GM21529 (cell line): ENCODE measurements around the gene MUC5B.

Experiments
- ATAC-seq: cut with Tn5 transposase; IDR thresholded peaks from one replicate; pipeline ENCODE4 v1.9.1; 2021; ENCODE audit not compliant: unreplicated experiment

The MUC5B gene

GRCh38 chr11:1297011-1297575, 74.2 kb downstream of the MUC5B start:
- no peak for ATAC-seq

- no peak for ATAC-seq
Observed at GRCh38 chr11:1297576-1298473, 75.0 kb downstream of the MUC5B start.

DNA sequence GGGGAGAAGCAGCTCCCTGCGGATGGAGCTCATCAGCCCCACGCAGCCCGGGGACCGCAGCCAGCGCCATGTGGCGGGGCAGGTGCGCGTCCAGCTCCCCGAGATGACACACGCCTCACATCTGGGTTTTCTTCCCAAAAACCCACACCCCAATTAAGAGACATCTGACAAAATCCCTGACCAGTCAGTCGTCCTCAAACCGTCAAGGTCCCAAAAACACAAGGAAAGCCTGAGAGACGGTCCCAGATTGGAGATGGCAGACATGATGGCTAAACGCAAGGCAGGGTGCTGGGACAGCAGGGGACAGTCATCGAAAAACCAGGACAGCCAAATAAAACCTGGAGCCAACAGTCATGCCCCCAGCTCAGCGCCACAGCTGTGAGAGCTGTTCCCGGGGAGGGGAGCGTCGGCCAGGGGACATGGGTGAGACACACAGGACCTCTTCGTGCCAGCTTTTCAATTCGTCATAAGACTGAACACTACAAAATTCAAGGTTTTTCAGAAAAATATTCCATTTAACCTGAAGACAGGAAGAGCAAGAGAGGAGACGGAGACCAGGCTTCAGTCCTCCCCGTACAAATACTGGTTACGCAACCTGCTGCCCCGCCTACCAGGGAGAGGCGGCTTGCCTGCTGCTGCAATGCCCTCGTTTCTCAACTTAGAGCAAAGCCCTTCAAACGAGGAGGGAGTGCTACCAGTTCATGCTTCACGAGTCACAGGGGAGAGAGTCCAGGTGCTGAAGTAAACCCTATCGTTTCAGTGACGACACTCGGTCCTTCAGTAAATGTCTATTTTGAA, 76.0 kb downstream of the MUC5B start:
- no peak for ATAC-seq

- no peak for ATAC-seq
Observed at GRCh38 chr11:1299621-1300020, 76.8 kb downstream of the MUC5B start.

GRCh38 chr11:1300121-1300520, 77.3 kb downstream of the MUC5B start:
- no peak for ATAC-seq

GRCh38 chr11:1300569-1301187, 77.8 kb downstream of the MUC5B start:
- no peak for ATAC-seq

GRCh38 chr11:1301220-1302000, 78.5 kb downstream of the MUC5B start:
- no peak for ATAC-seq

GRCh38 chr11:1302041-1302460, 79.2 kb downstream of the MUC5B start:
- ATAC-seq, result no peak

DNA sequence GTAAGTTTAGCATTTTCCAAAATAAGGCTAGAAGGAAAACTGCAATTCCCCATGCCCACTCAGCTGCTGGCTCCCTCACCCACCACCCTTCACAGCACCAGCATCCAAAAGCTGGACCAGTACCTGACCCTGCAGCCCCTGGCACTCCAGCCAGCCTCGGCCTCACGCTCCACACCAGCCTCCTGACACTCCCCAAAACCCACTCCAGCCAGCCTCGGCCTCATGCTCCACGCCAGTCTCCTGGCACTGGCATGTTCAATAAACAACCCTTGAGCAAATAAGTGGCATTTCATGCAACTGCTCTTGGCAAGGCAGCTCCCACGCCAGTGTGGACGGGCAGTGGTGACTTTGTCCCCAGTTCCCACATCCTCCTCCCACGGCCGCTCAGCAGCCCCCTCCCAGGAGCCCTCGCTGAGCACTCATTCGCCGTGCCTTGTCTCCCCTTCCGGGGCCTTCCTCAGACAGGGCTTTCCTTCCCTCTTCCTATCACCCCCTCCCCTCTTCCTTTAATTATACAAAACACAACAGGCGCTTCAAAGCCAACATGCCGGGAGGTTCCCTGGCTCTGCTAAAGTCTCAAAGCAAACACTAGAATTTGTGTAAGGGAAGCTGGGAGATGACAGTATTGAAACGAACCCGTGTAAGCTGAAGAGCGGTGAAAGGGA, 79.7 kb downstream of the MUC5B start:
- ATAC-seq, result no peak

- ATAC-seq, result no peak
Observed at GRCh38 chr11:1303126-1303821, 80.4 kb downstream of the MUC5B start.

- no peak for ATAC-seq
Observed at GRCh38 chr11:1303973-1304372, 81.1 kb downstream of the MUC5B start.

DNA sequence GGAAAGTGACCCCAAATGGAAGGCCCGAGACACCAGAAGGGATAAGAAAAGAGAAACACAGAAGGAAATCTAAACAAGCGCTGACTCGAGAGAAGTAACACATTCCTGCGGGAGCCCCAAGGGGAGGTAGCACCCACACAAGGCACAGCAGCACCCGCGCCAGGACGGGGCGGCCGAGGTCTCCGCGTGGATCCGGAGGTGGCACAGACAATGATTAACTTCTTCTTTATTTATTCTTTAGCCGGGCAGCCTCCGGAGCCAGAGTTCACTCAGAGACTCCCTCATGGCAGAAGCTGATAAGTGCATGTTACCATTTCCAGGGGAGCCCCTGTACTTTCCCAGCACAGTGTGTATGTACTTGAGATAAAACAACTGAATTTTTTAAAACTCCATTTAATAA, 81.5 kb downstream of the MUC5B start:
- no peak for ATAC-seq

DNA sequence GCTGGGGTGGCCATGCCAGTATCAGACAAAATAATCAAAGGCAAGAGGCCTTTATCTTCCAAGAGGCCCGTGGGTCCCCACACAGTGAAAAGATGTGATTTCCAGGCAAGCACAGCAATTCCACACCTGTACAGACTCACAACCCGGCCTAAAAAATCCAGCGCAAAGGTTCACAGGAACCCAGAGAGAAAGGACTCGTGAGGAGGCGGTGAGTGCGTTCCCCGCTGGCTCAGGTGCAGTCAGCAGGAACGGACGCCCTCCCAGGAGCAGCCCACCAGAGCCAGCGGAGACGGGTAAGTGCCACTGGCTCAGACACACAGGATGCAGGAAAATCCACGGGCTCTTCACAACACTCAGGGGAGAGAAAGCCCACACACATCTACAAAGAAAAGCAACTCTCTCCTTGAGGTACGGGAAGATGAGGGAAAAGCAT, 82.2 kb downstream of the MUC5B start:
- ATAC-seq, result no peak

DNA sequence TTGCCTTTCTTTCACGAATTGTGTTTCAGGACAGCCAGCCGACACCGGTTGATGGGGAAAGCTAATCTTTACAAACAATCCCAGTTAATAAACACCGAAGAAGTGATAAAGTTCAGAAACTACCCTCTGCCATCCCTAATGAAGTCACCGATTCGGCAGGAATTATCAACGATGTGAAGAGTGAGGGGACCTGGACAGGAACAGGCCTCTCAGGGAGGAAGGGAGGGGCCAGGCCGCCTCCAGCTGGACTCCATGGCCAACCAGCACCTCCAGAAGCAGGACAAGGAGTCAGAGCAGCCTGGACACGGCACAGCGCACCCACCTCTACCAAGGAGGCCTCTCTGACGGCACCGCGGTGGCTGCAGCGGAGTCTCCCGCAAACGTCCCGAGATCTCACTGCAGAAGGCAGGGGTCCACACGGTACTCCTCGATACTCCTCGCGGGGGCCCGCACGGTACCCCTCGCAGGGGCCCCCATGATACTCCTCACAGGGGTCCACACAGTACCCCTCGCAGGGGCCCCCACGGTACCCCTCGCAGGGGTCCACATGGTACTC, 82.7 kb downstream of the MUC5B start:
- ATAC-seq, result no peak

- no peak for ATAC-seq
Observed at GRCh38 chr11:1306186-1307162, 83.6 kb downstream of the MUC5B start.

- no peak for ATAC-seq
Observed at GRCh38 chr11:1307163-1307870, 84.5 kb downstream of the MUC5B start.
